OCI-LY7 (cell line): ENCODE data around the gene KNDC1. TPM values are rescaled to one million over a fixed set of nuclear protein-coding genes. Genes with fewer than 3 reads are reported as not detected.

Experiments
- BruUV-seq: library from RNA; stranded (reverse); fragments of 400-500 nt; replicated peaks from 2 replicates; lab custom pipeline; 2021; lab: Mats Ljungman, UMichigan
- CTCF ChIA-PET: fragments of 300-600 bp; sonication (Branson Sonifier 250); formaldehyde crosslinking; loops from one replicate; lab custom pipeline; 2022; ENCODE audit warnings: antibody characterized with exemption; ENCODE audit not compliant: unreplicated experiment; lab: Charles Lee
- POLR2A ChIA-PET: fragments of 300-600 bp; sonication (Branson Sonifier 250); formaldehyde crosslinking; loops from one replicate; lab custom pipeline; 2022; ENCODE audit warnings: antibody characterized with exemption; lab: Charles Lee
- DNase-seq: peaks from one replicate; pipeline ENCODE4 v3.0.0-alpha.2; 2015; ENCODE audit warnings: low spot score
- H2AFZ ChIP-seq: fragments of 200-600 bp; sonication (generic), shearing (Covaris generic); 2 replicates; pipeline ENCODE4 v1.6.1; 2014; ENCODE audit warnings: mild to moderate bottlenecking, antibody characterized with exemption, low read length, moderate library complexity
- H3K27ac ChIP-seq: fragments of 200-600 bp; sonication (generic); 2 replicates; pipeline ENCODE4 v1.5.1; 2014; ENCODE audit warnings: mixed run types, low read depth, mild to moderate bottlenecking, moderate library complexity, low read length, inconsistent platforms; ENCODE audit not compliant: poor library complexity, severe bottlenecking
- H3K36me3 ChIP-seq: fragments of 200-600 bp; sonication (generic); 2 replicates; pipeline ENCODE4 v1.6.1; 2014; ENCODE audit warnings: mild to moderate bottlenecking, antibody characterized with exemption, low read length, moderate library complexity, mixed read lengths; ENCODE audit not compliant: insufficient read depth
- H3K4me1 ChIP-seq: fragments of 200-600 bp; sonication (generic); 2 replicates; pipeline ENCODE4 v1.5.1; 2014; ENCODE audit warnings: mild to moderate bottlenecking, low read length; ENCODE audit not compliant: insufficient read depth, poor library complexity, severe bottlenecking
- H3K4me2 ChIP-seq: fragments of 200-600 bp; sonication (generic); 2 replicates; pipeline ENCODE4 v1.6.1; 2014; ENCODE audit warnings: mild to moderate bottlenecking, low read length
- H3K4me3 ChIP-seq: fragments of 200-600 bp; sonication (generic); 2 replicates; pipeline ENCODE4 v1.5.1; 2014; ENCODE audit warnings: mild to moderate bottlenecking, low read depth, low read length; ENCODE audit not compliant: poor library complexity, severe bottlenecking
- H3K79me2 ChIP-seq: fragments of 200-600 bp; sonication (generic); 2 replicates; pipeline ENCODE4 v1.6.1; 2016; ENCODE audit warnings: low read depth, mild to moderate bottlenecking, low read length, moderate library complexity, mixed read lengths; ENCODE audit not compliant: insufficient read depth
- H3K9me2 ChIP-seq: fragments of 200-600 bp; sonication (generic); 2 replicates; pipeline ENCODE4 v1.6.1; 2016; ENCODE audit warnings: mild to moderate bottlenecking, low read length, mixed read lengths; ENCODE audit not compliant: insufficient read depth
- H3K9me3 ChIP-seq: fragments of 200-600 bp; sonication (generic); 2 replicates; pipeline ENCODE4 v1.6.1; 2014; ENCODE audit warnings: mild to moderate bottlenecking, mixed run types, low read length, mixed read lengths
- H4K20me1 ChIP-seq: fragments of 200-600 bp; sonication (generic); 2 replicates; pipeline ENCODE4 v1.6.1; 2014; ENCODE audit warnings: mild to moderate bottlenecking, antibody characterized with exemption, low read length, moderate library complexity, mixed read lengths; ENCODE audit not compliant: insufficient read depth
- EZH2phosphoT487 ChIP-seq: fragments of 200-600 bp; sonication (generic); IDR thresholded peaks from 2 replicates; pipeline ENCODE4 v1.6.1; 2018; ENCODE audit warnings: low read depth, borderline replicate concordance, mild to moderate bottlenecking, mixed run types, antibody characterized with exemption, low read length, moderate library complexity, mixed read lengths
- intact Hi-C: fragments of 100-400 bp; cut with micrococcal nuclease; formaldehyde crosslinking; loops from one replicate; pipeline ENCODE4 v1.10.0; 2022; ENCODE audit not compliant: unreplicated experiment
- total RNA-seq, 2 experiments: library from RNA; depleted of rRNA in 1 of 2; stranded (reverse); fragments of >200 nt in 1 of 2; shearing (Covaris generic) in 1 of 2; gene quantifications; 2 replicates each; pipeline ENCODE4 v1.2.3, GENCODE V29; 2014 to 2022
- TF ChIP-seq, protein P1 (sequence below): fragments of 200-600 bp; sonication (generic); conservative IDR thresholded peaks from 2 replicates; pipeline ENCODE4 v1.5.1; 2014; ENCODE audit warnings: mild to moderate bottlenecking, antibody characterized with exemption, low read length, moderate library complexity, mixed read lengths

Gene KNDC1
- total RNA-seq, 2 experiments from 2014 or later, result not detected

DNA sequence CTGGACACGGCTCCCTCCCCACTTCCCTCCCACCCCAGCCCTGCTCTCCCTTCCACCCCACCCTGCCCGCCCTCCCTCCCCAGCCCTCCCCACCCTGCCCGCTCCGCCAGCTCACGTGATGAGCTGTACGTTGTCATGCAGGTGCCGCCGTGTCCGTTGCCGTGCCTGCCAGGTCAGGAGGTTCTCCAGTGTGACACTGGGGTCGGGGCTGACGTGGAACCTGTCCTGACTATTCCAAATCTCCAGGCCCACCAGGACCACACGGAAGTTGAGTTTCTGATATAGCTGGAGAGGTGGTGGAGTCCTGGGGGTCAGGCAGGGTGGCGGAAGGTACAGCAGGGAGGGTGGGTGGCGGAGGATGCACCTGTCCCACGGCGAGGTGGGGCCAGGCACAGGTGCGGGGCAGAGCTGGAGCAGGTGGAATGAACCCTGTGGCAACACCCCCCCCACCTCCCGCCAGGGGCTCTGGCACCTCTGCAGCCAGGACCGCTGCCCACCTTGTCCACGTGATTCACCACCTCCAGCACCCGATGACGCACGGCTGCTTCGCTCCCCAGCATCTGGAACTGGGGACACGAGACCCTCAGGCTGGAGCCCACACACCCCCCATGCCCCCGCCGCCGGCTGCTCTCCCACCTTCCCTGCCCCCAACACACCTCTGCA is 112.4 kb downstream of the KNDC1 start:
- Histone ChIP-seq H3K27ac (no peak overlapping the region), H3K4me2 (no peak overlapping the region), H3K4me3 (no peak overlapping the region), H3K4me1 (peaks cover 31% of the 10 kb centered on the region), H3K9me2 (no peaks in the 10 kb centered on the region), H3K9me3 (no peaks in the 10 kb centered on the region), H2AFZ (no peak overlapping the region), H3K79me2 (no peaks in the 10 kb centered on the region), H4K20me1 (no peaks in the 10 kb centered on the region; the same call in 1 of the 2 replicates), H3K36me3 (no peaks in the 10 kb centered on the region)
- POLR2A ChIA-PET, result no interaction called here
- TF ChIP-seq, protein P1, sequence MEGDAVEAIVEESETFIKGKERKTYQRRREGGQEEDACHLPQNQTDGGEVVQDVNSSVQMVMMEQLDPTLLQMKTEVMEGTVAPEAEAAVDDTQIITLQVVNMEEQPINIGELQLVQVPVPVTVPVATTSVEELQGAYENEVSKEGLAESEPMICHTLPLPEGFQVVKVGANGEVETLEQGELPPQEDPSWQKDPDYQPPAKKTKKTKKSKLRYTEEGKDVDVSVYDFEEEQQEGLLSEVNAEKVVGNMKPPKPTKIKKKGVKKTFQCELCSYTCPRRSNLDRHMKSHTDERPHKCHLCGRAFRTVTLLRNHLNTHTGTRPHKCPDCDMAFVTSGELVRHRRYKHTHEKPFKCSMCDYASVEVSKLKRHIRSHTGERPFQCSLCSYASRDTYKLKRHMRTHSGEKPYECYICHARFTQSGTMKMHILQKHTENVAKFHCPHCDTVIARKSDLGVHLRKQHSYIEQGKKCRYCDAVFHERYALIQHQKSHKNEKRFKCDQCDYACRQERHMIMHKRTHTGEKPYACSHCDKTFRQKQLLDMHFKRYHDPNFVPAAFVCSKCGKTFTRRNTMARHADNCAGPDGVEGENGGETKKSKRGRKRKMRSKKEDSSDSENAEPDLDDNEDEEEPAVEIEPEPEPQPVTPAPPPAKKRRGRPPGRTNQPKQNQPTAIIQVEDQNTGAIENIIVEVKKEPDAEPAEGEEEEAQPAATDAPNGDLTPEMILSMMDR, result no peak
- TF ChIP-seq EZH2phosphoT487, result no peak
- no peak for DNase-seq
- no TSS peak for BruUV-seq
- CTCF ChIA-PET, result no interaction called here
- intact Hi-C loops, result no loop called here

DNA sequence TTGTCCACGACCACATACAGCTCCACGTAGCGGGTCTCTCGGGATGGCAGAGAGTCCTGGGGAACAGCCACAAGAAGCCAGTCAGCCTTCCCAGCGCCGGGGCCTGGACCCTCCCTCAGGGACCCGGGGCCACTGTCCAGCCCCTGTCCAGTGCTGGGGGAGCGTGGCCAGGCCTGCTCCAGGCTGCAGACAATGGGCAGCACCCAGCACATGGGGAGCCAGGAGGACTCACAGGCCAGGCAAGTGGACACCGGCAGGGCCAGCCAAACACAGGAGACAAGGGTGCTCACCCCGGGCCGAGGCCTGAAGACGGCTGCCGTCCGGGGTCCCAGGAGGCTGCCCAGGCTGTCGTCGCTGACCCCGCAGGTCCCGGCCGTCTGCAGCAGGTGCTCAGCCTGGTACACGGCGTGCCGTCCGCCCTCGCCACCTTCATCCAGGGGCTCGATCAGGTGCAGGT is 113.0 kb downstream of the KNDC1 start:
- Histone ChIP-seq H3K9me3 (no peaks in the 10 kb centered on the region), H2AFZ (no peak overlapping the region), H3K4me3 (no peak overlapping the region), H4K20me1 (no peaks in the 10 kb centered on the region; the same call in 1 of the 2 replicates), H3K27ac (no peak overlapping the region), H3K79me2 (no peaks in the 10 kb centered on the region), H3K36me3 (no peaks in the 10 kb centered on the region), H3K9me2 (no peaks in the 10 kb centered on the region), H3K4me1 (peaks cover 36% of the 10 kb centered on the region), H3K4me2 (no peak overlapping the region)
- POLR2A ChIA-PET, result no interaction called here
- no peak for DNase-seq
- CTCF ChIA-PET, result no interaction called here
- BruUV-seq, result no TSS peak
- intact Hi-C loops, result no loop called here
- TF ChIP-seq, protein P1, result no peak
- TF ChIP-seq EZH2phosphoT487, result no peak

DNA sequence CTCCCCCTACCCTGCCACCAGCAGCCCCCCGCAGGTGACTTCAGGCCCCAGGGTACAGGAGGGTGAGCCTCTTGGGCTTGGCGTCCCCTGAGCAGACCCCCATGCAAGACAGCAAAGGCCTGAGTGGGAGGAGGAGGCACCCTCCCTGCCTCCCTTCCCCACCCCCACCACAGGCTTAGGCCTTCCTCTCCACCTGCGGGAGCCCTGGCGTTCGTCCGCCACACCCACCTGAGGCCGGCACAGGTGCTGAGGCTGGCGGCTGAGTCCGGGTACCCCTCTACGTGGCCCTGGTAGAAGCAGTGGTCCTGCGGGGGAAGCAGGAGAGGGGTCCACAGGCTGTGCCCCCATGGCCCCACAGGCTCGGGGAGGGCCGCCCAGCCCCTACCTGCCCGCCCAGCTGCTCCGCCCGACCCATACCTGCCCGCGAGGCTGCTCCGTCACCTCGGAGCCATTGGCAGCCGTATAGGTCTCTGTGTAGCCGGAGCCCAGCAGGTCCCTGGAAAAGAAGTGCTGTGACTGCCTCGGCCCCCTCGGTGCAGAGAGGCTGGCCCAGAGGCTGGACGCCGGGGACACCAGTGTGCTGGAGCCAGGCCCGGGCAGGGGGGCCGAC is 113.6 kb downstream of the KNDC1 start:
- peaks cover 43% of the 10 kb centered on the region for H3K4me1 ChIP-seq
- no TSS peak for BruUV-seq

More for the DNA sequence above, 113.6 kb downstream of the KNDC1 start:
- ChIA-PET CTCF (no interaction called here), POLR2A (no interaction called here)
- intact Hi-C loops, result no loop called here
- Histone ChIP-seq H3K79me2 (no peaks in the 10 kb centered on the region), H3K4me3 (no peak overlapping the region), H3K9me3 (no peaks in the 10 kb centered on the region), H2AFZ (no peak overlapping the region), H3K36me3 (no peaks in the 10 kb centered on the region), H4K20me1 (no peaks in the 10 kb centered on the region; the same call in 1 of the 2 replicates), H3K27ac (no peak overlapping the region), H3K4me2 (no peak overlapping the region), H3K9me2 (no peaks in the 10 kb centered on the region)
- TF ChIP-seq, protein P1, result no peak
- TF ChIP-seq EZH2phosphoT487, result no peak
- no peak for DNase-seq
